Mesenchymal stem cell (in vitro differentiated cells and primary cell): ENCODE results near the gene MUC5B. TPM values are rescaled to one million over a fixed set of nuclear protein-coding genes. Genes with fewer than 3 reads are reported as not detected.

Experiments used
- DNase-seq: peaks from one replicate; pipeline ENCODE4 v3.0.0-alpha.2; 2013
- H2AFZ ChIP-seq: one replicate; pipeline ENCODE4 v1.6.1; 2013; ENCODE audit warnings: low read depth, mild to moderate bottlenecking, control low read depth, inconsistent platforms, low read length, moderate library complexity
- H2AK5ac ChIP-seq: 2 replicates; pipeline ENCODE4 v1.6.1; 2013; ENCODE audit warnings: low read length, moderate library complexity, mild to moderate bottlenecking, inconsistent platforms; ENCODE audit not compliant: severe bottlenecking
- H2BK120ac ChIP-seq: one replicate; pipeline ENCODE4 v1.6.1; 2013; ENCODE audit warnings: low read depth, mild to moderate bottlenecking, inconsistent platforms, low read length, moderate library complexity
- H2BK12ac ChIP-seq, 2 experiments: one replicate each; pipeline ENCODE4 v1.6.1; 2013; ENCODE audit warnings: inconsistent platforms in 2 of 2, low read length in 2 of 2, mild to moderate bottlenecking in 2 of 2, moderate library complexity in 2 of 2, control low read depth in 1 of 2
- H2BK15ac ChIP-seq: one replicate; pipeline ENCODE4 v1.6.1; 2013; ENCODE audit warnings: mild to moderate bottlenecking, low read depth, inconsistent platforms; ENCODE audit not compliant: poor library complexity, severe bottlenecking
- H2BK5ac ChIP-seq: 2 replicates; pipeline ENCODE4 v1.6.1; 2013; ENCODE audit warnings: low read depth, mild to moderate bottlenecking, low read length, control low read depth, inconsistent platforms; ENCODE audit not compliant: poor library complexity, severe bottlenecking
- H3K14ac ChIP-seq, 2 experiments: one replicate each; pipeline ENCODE4 v1.6.1; 2013; ENCODE audit warnings: inconsistent platforms in 2 of 2, low read length in 2 of 2, control low read depth in 1 of 2, mild to moderate bottlenecking in 1 of 2, moderate library complexity in 1 of 2
- H3K18ac ChIP-seq, 2 experiments: one replicate each; pipeline ENCODE4 v1.6.1; 2013; ENCODE audit warnings: inconsistent platforms in 2 of 2, low read length in 2 of 2, control low read depth in 1 of 2, low read depth in 1 of 2, mild to moderate bottlenecking in 1 of 2
- H3K23ac ChIP-seq, 2 experiments: one replicate each; pipeline ENCODE4 v1.6.1; 2013; ENCODE audit warnings: inconsistent platforms in 2 of 2, low read length in 2 of 2, mild to moderate bottlenecking in 2 of 2, moderate library complexity in 2 of 2, control low read depth in 1 of 2
- H3K27ac ChIP-seq: 2 replicates; pipeline ENCODE4 v1.5.1; 2013; ENCODE audit warnings: mild to moderate bottlenecking, moderate library complexity, low read length, control low read depth, inconsistent platforms; ENCODE audit not compliant: poor library complexity, severe bottlenecking
- H3K27me3 ChIP-seq, 2 experiments: 2 replicates each; pipeline versions ENCODE4 v1.6.1 to v1.7.0; 2013; ENCODE audit warnings: low read length in 2 of 2, mild to moderate bottlenecking in 2 of 2, moderate library complexity in 2 of 2, control low read depth in 1 of 2, inconsistent platforms in 1 of 2; ENCODE audit not compliant: control insufficient read depth in 1 of 2, insufficient read depth in 1 of 2
- H3K36me3 ChIP-seq, 2 experiments: 2 replicates each; pipeline versions ENCODE4 v1.6.1 to v1.7.0; 2013; ENCODE audit warnings: low read length in 2 of 2, control low read depth in 1 of 2, inconsistent platforms in 1 of 2, low read depth in 1 of 2, mild to moderate bottlenecking in 1 of 2; ENCODE audit not compliant: insufficient read depth in 2 of 2, control insufficient read depth in 1 of 2
- H3K4ac ChIP-seq, 2 experiments: one replicate each; pipeline ENCODE4 v1.6.1; 2013; ENCODE audit warnings: inconsistent platforms in 2 of 2, low read length in 2 of 2, mild to moderate bottlenecking in 2 of 2, moderate library complexity in 2 of 2, control low read depth in 1 of 2, low read depth in 1 of 2
- H3K4me1 ChIP-seq: 2 replicates; pipeline ENCODE4 v1.6.1; 2013; ENCODE audit warnings: low read depth, low read length, control low read depth; ENCODE audit not compliant: control insufficient read depth, insufficient read depth
- H3K4me2 ChIP-seq: 2 replicates; pipeline ENCODE4 v1.6.1; 2013; ENCODE audit warnings: low read length, mild to moderate bottlenecking, inconsistent platforms; ENCODE audit not compliant: poor library complexity, severe bottlenecking
- H3K4me3 ChIP-seq, 2 experiments: 2 replicates each; pipeline versions ENCODE4 v1.5.1 to v1.7.0; 2013; ENCODE audit warnings: low read length in 2 of 2, mild to moderate bottlenecking in 2 of 2, control low read depth in 1 of 2, low read depth in 1 of 2; ENCODE audit not compliant: insufficient read depth in 1 of 2
- H3K79me1 ChIP-seq: replicated peaks from 2 replicates; pipeline ENCODE4 v1.6.1; 2013; ENCODE audit warnings: mild to moderate bottlenecking, control low read depth, low read length, inconsistent platforms; ENCODE audit not compliant: poor library complexity, severe bottlenecking
- H3K9ac ChIP-seq: 2 replicates; pipeline ENCODE4 v1.7.0; 2013; ENCODE audit warnings: mild to moderate bottlenecking, low read length, moderate library complexity
- H3K9me3 ChIP-seq: 2 replicates; pipeline ENCODE4 v1.7.0; 2013; ENCODE audit warnings: mild to moderate bottlenecking, low read length; ENCODE audit not compliant: control insufficient read depth
- H4K8ac ChIP-seq: one replicate; pipeline ENCODE4 v1.6.1; 2013; ENCODE audit warnings: inconsistent platforms, mild to moderate bottlenecking, low read length, moderate library complexity
- H4K91ac ChIP-seq: one replicate; pipeline ENCODE4 v1.6.1; 2013; ENCODE audit warnings: mild to moderate bottlenecking, low read length, inconsistent platforms
- WGBS: methylation state at CpG from one replicate; pipeline ENCODE4 v1.1.7; 2013; ENCODE audit warnings: mixed read lengths; 5-methylcytosine and 5-hydroxymethylcytosine counted together
- small RNA-seq: library from polyadenylated mRNA; stranded (forward); fragments of <200 nt; extraction: miRNeasy Mini kit (QIAGEN cat#:217004); gene quantifications from one replicate; pipeline ENCODE3, GENCODE V24; 2013; ENCODE audit warnings: low read depth

MUC5B gene

GRCh38 chr11:1310772-1311468 lies 88.1 kb downstream of the MUC5B start:
- Histone ChIP-seq H3K4me3 (peak overlapping the region in 1 of 2 experiments; percentile 82), H3K27me3 (no peaks in the 10 kb centered on the region), H3K79me1 (peaks cover 7% of the 10 kb centered on the region), H4K91ac (no peak overlapping the region), H3K9ac (no peak overlapping the region), H3K14ac (no peak overlapping the region), H3K9me3 (peaks cover 22% of the 10 kb centered on the region), H4K8ac (no peak overlapping the region), H2BK120ac (no peak overlapping the region), H3K27ac (no peak overlapping the region), H2AK5ac (no peak overlapping the region), H3K23ac (no peak overlapping the region), H2BK15ac (no peak overlapping the region), H2AFZ (no peak overlapping the region), H3K4me1 (peaks cover 34% of the 10 kb centered on the region), H2BK5ac (no peak overlapping the region), H2BK12ac (no peak overlapping the region), H3K4me2 (no peak overlapping the region), H3K4ac (no peak overlapping the region), H3K18ac (no peak overlapping the region), H3K36me3 (peaks cover 10 to 19% of the 10 kb centered on the region in 2 experiments)
- WGBS = 85% methylated on average over 13 of the region's 15 CpGs
- DNase-seq = no peak

Small RNA genes within 50 kb of the gene (small RNA-seq; reads per million reads assigned to genes)
- not detected for gene MIR6744
